GM21423 (cell line): ENCODE measurements around the gene ESYT2.

ENCODE experiments used
- ATAC-seq: cut with Tn5 transposase; IDR thresholded peaks from one replicate; pipeline ENCODE4 v1.9.1; 2021; ENCODE audit warnings: mild to moderate bottlenecking, moderate library complexity; ENCODE audit not compliant: unreplicated experiment

The ESYT2 gene

DNA sequence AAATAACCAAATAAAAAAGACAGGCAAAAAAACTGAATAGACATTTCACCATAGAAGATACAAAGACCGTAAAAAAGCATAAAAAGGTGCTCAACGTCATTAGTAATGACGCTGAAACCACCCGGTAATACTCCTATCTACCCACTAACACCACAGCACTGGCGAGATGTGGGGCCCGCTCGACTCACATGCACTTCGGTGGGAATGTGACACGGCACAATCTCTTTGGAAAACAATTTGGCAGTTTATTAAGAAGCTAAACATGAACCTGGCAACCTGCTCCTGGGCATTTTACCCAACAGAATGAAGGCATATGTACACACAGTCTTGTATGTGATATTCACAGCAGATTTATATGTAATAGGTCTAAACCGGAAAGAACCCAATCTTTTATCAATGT is 81.9 kb downstream of the ESYT2 start:
- no peak for ATAC-seq

DNA sequence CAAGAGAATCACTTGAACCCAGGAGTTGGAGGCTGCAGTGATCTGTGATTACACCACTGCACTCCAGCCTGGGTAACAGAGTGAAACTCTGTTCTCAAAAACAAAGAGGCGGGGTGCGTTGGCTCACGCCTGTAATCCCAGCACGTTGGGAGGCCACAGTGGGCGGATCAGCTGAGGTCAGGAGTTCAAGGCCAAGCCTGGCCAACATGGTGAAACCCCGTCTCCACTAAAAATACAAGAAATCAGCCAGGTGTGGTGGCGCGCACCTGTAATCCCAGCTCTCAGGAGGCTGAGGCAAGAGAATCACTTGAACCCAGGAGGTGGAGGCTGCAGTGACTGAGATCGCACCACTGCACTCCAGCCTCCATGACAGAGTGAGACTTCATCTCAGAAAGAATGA is 82.4 kb downstream of the ESYT2 start:
- no peak for ATAC-seq

DNA sequence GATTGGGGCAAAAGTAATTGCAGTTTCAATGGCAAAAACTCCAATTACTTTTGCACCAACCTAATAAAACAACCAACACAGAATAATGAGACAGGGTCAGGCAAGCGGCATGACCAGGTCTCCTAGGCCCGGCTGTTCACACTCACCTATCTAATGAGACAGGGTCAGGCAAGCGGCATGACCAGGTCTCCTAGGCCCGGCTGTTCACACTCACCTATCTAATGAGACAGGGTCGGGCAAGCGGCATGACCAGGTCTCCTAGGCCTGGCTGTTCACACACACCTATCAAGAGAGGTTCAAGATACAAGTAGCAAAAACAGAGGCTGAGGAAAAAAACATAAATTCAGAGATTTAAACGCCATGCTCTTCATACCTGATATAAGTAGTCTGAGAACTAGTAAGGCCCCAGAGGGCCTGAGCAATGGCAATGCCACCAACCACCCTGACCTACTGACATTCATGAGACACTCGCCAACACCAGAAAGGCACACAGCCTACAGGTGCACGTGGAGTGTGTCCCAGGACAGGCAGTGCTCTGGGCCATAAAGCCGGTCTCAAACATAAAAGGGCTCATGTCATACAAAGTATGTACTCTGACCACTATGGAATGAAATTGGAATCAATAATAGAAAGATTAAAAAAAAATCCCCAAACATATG is 84.1 kb downstream of the ESYT2 start:
- no peak for ATAC-seq

DNA sequence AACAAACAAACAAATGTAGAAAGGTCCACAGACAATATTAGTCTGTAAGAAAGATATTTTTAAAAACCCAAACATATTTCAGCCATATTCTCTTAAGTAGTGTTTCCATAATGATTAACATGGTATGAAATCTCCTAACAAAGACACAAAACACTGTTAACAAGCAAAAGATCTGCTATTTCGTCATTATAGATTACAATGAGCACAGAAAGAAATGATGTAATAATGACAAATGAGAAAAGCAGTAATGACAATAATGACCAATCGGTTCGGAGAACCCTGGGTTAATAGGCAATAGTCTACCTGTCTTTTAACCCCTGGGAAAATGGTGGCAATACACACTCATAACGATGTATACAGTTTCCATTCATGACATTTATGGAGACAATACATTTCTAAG is 85.2 kb downstream of the ESYT2 start:
- ATAC-seq, result no peak

DNA sequence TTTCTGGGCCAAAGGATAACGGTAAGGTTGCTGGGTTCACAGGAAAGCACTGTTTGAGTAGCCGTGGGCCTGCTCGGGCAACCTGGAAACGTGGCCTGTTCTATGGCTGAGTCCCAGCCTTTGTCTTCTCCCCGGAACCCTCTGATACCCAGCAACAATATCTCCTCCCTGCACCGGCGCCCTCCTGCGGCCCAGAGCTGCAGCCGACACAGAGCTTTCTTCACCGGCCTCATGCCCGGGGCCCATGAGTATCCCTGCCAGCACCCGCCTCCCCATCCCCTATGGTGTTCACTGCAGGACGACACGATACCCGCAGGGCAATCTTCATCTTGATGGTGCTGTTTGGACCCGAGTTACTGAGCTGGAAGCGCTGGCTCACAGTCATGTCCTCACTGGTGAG is 86.1 kb downstream of the ESYT2 start:
- ATAC-seq, result no peak

DNA sequence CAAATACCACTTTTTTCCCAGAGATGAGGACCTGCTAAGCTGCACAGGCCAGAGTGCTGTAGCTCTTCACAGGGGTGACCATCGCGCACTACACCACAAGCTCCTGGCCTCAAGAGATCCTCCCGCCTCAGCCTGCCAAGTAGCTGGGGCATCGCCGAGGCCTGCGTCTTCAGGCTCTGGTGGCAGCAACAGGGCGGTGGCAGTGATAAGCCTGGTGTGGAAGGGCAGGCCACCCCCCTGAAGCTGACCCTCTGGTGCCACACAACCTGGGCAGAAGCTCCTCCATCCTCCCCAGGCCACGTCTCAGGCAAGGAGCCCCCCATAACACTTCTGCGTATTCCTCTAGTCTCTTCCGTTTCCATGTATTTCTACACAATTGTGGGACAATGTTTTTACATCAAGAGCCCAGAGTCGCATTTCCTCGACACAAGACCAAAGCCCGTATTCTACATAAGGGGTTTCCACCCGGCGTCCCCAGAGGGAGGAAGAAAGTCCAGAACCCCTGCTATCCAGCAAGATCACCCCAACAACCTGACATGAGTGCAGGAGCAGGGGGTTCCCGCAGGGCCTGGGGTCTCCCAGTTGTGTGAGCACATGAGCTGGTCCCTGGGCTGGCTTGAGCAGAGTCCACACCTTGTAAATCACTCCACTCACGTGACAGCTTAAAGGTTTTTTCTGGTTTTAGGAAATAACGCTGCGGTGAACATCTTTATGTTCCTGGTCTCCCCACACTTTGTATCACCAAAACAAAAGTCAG is 87.1 kb downstream of the ESYT2 start:
- ATAC-seq, result no peak

DNA sequence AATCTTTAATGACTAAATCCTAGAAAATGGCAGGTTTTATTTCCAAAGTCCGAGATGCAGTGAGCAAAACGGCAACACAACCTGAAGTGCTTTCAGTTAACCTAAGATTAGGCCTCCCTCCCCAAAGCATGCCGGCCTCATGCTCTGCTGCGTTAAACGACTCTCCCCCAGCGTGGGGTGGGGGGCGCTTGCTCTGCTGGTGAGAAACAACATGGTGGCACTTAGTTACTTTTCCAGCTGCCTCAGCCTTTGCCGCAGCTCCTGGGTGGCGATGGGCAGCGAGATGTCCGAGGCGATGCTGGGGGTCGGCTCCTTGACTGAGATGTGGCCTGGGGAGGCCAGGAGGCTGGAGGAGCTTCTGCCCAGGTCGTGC is 88.0 kb downstream of the ESYT2 start:
- ATAC-seq, result no peak

DNA sequence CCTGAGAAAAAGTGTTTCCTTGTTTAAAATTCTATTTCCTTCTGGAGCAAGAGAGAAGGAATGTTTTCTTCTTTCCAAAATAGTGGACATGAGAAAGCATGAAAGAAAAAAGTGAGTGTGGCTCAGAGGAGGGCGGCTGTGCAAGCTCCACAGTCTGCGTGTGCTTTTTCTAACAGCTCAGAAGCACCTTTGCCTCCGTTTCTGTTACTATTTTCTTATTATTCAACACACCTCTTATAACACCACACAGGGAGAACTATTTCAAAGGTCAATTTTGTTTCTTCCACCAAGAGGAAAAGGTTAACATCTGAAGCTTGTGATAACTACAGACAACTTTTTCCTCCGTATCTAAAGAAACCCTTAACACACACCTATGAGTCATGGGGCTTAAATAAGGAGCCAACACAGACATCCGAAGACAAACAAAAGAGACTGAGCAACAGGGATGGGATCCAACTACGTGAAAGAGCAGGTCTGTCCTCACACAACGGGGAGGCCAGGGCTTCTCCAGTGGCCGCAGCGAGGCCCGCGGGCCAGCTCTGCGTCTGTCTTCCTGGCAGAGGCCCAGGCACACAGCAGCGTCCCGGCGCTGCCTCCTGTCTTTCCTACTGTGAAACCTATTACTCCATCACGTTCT is 88.5 kb downstream of the ESYT2 start:
- ATAC-seq, result no peak

DNA sequence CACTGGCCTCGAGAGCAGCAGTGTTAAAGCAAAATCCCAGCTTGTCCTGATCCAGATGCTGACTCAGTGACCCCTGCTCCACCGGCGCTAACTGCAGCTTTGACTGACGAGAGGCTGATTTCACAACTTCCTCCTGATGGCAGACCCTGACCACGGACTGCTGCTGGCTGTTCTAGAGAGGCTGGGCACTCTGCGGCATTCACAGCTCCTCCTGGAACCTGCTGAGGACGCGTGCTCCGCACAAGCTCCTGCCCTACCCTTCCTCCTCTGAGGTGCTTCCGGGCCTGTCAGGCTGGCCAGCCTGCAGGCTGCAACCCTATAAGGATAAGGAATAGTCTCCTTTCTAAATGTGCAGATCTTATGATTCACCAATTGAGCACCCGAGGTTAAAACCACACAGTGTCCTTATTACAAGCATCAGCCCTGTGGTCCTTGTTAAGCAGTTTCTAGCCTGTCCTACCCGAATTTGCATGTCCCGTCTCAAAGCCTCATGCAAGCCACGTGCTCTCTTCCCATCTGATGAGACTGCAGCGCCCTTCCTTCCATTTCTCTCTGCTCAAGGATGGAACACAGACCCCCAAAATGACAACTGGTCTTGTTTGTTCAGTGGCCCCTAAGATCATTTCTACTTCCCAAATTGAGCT is 89.2 kb downstream of the ESYT2 start:
- no peak for ATAC-seq

DNA sequence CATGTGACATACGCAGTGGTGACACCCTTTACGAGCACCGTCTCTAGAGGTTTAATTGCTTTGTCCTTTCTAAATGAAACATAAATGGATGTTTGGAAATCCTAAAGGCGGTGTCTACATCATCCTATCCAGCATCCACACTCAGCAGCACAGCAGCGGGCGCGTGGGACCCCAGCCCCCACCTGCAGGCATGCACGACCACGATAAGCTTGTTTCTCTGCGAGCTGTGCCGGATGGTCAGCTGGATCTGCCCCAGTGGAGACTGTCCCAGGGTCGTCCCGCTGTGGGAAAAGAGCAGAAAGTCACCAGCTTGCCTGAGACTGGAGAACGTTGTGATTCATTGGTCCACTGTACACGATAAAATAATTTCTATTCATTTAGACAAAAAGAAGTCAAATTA is 90.5 kb downstream of the ESYT2 start:
- ATAC-seq, result no peak

DNA sequence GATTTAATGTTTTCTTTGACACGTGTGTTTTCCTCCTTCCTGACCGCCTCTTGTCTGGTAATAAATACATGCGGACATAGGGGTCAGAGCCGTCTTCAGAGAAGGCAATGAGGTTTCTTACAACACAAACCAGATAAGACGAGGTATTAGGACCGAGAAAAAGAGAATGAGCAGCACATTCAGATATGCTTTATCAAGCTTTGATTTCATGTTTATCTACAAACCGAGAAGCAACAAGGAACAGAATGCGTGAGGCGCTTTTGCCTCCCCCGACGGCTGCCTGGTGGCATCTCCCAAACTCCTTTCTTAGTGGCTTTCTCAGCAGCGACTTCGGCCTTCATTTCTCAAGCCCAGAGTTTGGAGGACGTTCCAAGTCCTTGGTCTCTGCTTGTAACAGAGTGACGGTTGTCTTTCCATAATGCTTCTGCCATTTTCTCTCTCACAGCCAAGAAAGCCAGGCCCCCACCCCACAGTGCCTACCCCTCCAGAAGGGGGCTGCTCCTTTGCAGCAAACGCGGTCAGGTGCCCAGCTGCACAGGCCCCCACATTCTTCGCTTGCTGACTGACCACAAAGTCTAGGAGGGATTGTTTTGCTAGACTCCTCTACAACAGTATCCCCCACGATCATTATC is 92.1 kb downstream of the ESYT2 start:
- no peak for ATAC-seq

DNA sequence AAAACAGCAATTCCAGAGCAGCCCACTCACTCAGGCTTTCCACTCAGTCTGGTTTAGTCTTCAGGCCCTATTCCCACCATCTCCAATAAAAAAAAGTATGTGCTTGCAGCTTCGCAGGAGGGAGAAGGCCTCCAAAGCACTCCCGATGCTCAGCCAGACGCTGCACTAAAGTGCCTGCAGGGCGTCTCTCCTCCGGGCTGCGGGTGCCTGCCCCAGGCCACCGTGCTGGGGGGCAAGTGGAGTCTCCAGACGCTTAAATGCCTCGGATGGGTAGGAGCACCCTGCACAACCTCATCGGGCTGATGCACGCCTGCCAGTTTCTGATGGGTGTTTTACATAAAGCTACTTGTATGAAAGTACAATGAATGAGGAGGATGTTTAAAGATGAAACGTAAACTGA is 93.4 kb downstream of the ESYT2 start:
- ATAC-seq, result no peak

DNA sequence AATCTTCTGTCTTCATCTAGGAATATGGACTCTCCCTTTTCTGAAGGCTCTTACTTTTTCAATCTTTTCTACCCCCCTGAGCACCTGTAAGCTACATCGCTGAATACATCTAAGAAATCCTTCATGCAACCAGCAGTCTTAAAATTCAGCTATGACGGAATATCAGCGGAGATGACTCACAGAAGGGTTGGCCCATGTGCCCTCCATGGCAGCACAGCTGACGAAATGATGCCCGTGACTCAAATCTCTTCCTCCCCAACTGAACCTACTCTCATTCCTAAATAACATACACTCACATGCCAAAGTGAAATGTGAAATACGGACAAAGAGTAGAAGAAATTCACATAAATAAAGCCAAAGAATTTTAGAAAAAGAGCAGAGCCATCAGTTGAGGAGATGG is 94.4 kb downstream of the ESYT2 start:
- no peak for ATAC-seq

DNA sequence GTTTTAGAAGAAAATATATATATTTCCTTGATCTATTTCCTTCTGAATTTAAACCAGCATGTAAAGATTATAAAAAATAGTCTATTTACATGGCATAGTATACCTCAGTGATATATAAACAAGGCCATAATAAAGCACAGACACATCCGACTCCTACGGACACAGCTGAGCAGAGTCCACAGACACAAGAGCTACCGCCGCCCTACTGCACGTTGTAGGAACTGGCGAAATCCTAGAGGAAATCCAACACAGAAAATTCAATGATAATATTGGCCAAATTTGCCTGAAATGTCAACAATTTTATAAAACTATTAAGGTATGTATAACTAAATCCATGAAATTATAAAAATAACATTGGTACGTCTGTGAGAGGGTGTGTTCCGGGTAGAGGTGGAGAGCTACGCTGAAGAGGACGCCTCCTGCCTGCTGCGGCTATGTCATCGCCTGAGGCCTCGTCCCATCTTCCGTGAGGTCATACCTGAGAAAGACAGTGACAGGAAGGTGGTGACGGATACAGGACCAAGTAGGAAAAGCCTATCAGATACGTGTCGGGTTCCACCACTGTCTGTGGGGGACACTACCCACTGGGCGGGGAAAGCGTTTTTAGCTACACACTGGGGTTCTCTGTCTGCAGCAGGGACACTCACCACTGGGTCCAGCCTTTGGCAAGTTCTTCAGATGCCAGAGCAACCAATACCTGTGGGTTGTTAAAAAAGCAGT is 95.4 kb downstream of the ESYT2 start:
- no peak for ATAC-seq

DNA sequence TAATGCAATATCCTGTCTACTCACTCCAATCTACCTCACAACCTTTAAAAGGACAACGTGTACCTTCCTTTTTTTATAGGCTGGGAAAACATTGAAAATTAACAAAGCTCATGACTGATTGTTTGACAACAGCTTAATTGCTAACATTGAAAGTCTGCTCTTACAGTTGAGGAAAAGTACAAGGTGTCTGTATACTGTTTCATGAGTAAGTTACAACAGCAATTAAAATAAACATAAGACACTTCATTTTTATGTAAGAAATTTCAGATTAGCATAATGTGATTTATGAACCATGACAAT is 96.1 kb downstream of the ESYT2 start:
- ATAC-seq, result no peak

DNA sequence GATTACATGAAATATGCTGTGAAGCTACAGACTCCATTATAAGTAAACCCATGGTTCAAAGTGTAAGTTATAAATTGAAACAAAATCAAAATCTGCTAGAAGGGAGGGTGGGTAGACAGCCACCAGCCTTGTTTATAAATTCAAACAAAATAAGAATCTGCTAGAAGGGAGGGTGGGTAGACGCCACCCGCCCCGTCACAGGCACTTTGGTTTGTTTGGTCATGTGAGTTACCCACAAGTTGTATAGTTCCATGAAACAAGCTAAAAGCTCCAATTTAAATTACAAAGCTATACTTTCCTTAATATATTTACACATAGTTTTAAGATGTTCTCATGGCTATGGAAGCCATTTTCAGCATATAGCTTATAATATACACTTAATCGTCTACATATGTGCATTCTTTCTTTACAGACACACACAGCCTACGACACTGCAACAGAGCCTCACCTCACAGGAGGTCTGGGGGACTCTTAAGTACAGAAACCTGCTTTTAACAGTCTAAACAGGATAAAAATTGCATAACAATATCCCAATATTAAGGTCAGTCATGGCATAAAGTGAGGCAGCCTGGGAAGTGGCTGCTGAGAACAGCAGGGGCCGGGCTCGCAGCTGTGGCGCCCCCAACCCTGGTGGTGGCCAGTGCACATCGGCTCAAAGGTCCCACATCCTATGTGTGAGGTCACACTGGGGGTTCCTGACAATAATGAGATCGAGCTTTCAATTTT is 96.7 kb downstream of the ESYT2 start:
- no peak for ATAC-seq

DNA sequence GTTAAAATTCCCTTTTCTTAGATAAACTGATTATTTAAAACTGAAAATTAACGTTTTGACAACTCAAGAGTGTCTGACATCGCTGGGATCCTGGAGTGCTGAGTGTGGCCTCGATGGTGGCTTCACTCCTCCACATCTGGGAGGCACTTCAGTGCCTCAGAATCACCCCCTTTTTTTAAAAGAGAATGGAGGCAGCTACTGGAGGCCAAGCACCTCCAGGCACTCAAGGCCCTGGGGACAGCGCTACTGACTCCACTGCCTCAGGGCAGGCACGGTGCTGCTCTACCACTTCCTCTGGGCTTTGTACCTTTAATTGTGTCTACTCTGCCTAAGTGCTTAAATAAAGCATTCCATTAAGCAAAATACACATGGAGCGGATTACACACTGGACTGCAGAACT is 97.5 kb downstream of the ESYT2 start:
- ATAC-seq, result no peak

DNA sequence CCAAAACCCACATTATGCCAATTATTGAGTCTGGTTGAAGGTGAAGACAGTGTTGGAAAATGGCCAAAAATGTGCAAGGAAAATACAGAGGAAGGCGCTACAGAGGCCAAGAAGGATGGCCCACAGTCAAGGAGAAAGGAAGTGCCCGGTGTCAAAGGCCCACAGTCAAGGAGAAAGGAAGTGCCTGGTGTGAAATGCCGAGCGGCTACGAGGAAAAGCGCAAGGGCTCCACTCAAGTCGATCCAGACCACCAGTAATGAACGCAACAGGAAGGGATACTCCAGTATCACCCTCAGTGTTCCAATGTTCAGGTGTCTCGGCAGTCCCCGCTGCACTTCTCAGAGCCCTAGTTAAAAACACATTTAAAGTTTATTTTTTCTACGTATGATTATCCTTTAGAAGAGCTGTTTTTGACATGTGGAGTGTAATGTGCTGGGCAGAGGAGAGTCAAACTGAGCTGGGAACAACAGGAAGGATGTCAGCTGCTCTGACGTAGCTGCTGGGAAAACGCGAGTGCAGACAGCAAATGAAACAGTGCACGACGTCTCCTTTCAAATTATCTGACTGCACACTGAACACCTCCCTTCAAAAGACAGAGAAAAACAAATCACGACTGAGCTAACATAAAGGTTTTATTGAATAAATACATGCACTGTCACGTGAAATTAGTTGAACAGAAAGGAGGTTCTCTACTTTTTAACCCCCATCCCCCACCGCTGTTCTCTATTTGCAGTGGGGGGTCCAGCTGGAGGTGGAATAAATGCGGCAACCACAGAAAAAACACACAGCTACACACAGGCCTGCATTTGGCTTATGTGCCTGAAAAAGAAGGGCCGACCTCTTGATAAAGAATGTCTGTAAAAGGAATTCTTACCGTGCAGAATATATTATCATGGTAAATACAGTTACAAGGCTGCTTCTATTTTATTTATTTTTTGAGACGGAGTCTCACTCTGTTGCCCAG is 98.6 kb downstream of the ESYT2 start:
- no peak for ATAC-seq
